HepG2 (cell line): ENCODE measurements around the gene KLB. TPM values are rescaled to one million over a fixed set of nuclear protein-coding genes. Genes with fewer than 3 reads are reported as not detected.

Experiments
- ASH2L ChIP-seq: fragments of 300-600, 200-600 bp; sonication (generic); IDR thresholded peaks from 2 replicates; pipeline ENCODE4 v1.7.0; 2017; ENCODE audit warnings: low read depth, mild to moderate bottlenecking, moderate library complexity, mixed read lengths, low read length; ENCODE audit not compliant: insufficient read length
- ATAD3A ChIP-seq: sonication (generic); formaldehyde crosslinking; IDR thresholded peaks from 2 replicates; pipeline ENCODE4 v1.4.0; 2020; ENCODE audit warnings: missing genetic modification reagents
- BCL6 ChIP-seq: IDR thresholded peaks from 2 replicates; pipeline ENCODE4 v1.6.1; 2016; ENCODE audit warnings: missing genetic modification reagents, missing compliant biosample characterization
- GTF2F1 ChIP-seq: fragments of 150-350 bp; IDR thresholded peaks from 2 replicates; pipeline ENCODE4 v1.6.1; 2014; ENCODE audit warnings: low read length
- HMG20A ChIP-seq: IDR thresholded peaks from 2 replicates; pipeline ENCODE4 v1.6.1; 2016; ENCODE audit warnings: borderline replicate concordance
- HOXD1 ChIP-seq: sonication (generic); formaldehyde crosslinking; IDR thresholded peaks from 2 replicates; pipeline ENCODE4 v1.5.0; 2020; ENCODE audit warnings: missing genetic modification reagents
- JUN ChIP-seq: sonication (generic); formaldehyde crosslinking; IDR thresholded peaks from 2 replicates; pipeline ENCODE4 v1.4.0; 2020; ENCODE audit warnings: mild to moderate bottlenecking, missing genetic modification reagents
- MXD3 ChIP-seq: IDR thresholded peaks from 2 replicates; pipeline ENCODE4 v1.6.1; 2016; ENCODE audit warnings: mild to moderate bottlenecking, missing biosample characterization, missing genetic modification reagents
- REXO4 ChIP-seq: sonication (generic); formaldehyde crosslinking; IDR thresholded peaks from 2 replicates; pipeline ENCODE4 v1.8.0; 2022; ENCODE audit warnings: missing genetic modification reagents, mild to moderate bottlenecking, borderline replicate concordance
- RFX3 ChIP-seq: IDR thresholded peaks from 2 replicates; pipeline ENCODE4 v1.6.1; 2016; ENCODE audit warnings: missing biosample characterization, missing genetic modification reagents
- SMAD1 ChIP-seq: sonication (generic); formaldehyde crosslinking; IDR thresholded peaks from 2 replicates; pipeline ENCODE4 v1.4.0; 2020; ENCODE audit warnings: missing genetic modification reagents, low read depth, mild to moderate bottlenecking, borderline replicate concordance
- SNRNP70 ChIP-seq: fragments of 200-400 bp; formaldehyde crosslinking; IDR thresholded peaks from 2 replicates; pipeline ENCODE4 v1.6.1; 2017; ENCODE audit warnings: mild to moderate bottlenecking, low read depth, low read length, moderate library complexity
- SSRP1 ChIP-seq: IDR thresholded peaks from 2 replicates; pipeline ENCODE4 v1.6.1; 2016; ENCODE audit warnings: control low read depth
- ZC3H13 ChIP-seq: sonication (generic); formaldehyde crosslinking; IDR thresholded peaks from 2 replicates; pipeline ENCODE4 v1.8.1; 2023; ENCODE audit warnings: mild to moderate bottlenecking, missing genetic modification reagents, moderate library complexity
- ZFP41 ChIP-seq: sonication (generic); formaldehyde crosslinking; IDR thresholded peaks from 2 replicates; pipeline ENCODE4 v1.4.0; 2020; ENCODE audit warnings: mild to moderate bottlenecking, missing genetic modification reagents, borderline replicate concordance
- ZGPAT ChIP-seq: IDR thresholded peaks from 2 replicates; pipeline ENCODE4 v1.6.1; 2016; ENCODE audit warnings: mild to moderate bottlenecking
- ZIK1 ChIP-seq: sonication (generic); formaldehyde crosslinking; IDR thresholded peaks from 2 replicates; pipeline ENCODE4 v1.5.0; 2020; ENCODE audit warnings: mild to moderate bottlenecking, low read depth, missing genetic modification reagents, borderline replicate concordance
- ZNF232 ChIP-seq: sonication (generic); formaldehyde crosslinking; IDR thresholded peaks from 2 replicates; pipeline ENCODE4 v1.4.0; 2020; ENCODE audit warnings: missing genetic modification reagents, borderline replicate concordance
- ZNF34 ChIP-seq: sonication (generic); formaldehyde crosslinking; IDR thresholded peaks from 2 replicates; pipeline ENCODE4 v1.4.0; 2020; ENCODE audit warnings: mild to moderate bottlenecking, missing genetic modification reagents, borderline replicate concordance
- ZNF567 ChIP-seq: sonication (generic); formaldehyde crosslinking; IDR thresholded peaks from 2 replicates; pipeline ENCODE4 v1.8.1; 2023; ENCODE audit warnings: mild to moderate bottlenecking, missing genetic modification reagents, borderline replicate concordance
- ZNF788 ChIP-seq: sonication (generic); formaldehyde crosslinking; IDR thresholded peaks from 2 replicates; pipeline ENCODE4 v1.5.0; 2020; ENCODE audit warnings: mild to moderate bottlenecking, missing genetic modification reagents, borderline replicate concordance
- polyA plus RNA-seq, 8 experiments: library from polyadenylated mRNA; depleted of rRNA in 3 of 8; stranded (reverse) in 7 of 8; unstranded in 1 of 8; fragments of >200 nt; fragmentation: Illumina TruSeq in 4 of 8; extraction: Trizol in 4 of 8; gene quantifications; 2 replicates each; pipeline versions ENCODE4 v1.2.1 to v1.2.3, GENCODE V29; 2011 to 2016; ENCODE audit warnings: low read depth in 4 of 8, missing spikeins in 1 of 8, mixed read lengths in 1 of 8; ENCODE audit not compliant: insufficient read depth in 1 of 8
- total RNA-seq, 5 experiments: library from RNA; depleted of rRNA; stranded (reverse); fragments of >200 nt; fragmentation: Illumina TruSeq; extraction: Trizol; gene quantifications; 2 replicates each; pipeline ENCODE4 v1.2.3, GENCODE V29; 2016; ENCODE audit warnings: low read depth in 1 of 5
- TF ChIP-seq, protein P1 (sequence below): IDR thresholded peaks from 2 replicates; pipeline ENCODE4 v1.6.1; 2016
- TF ChIP-seq, protein P2 (sequence below): sonication (generic); formaldehyde crosslinking; IDR thresholded peaks from 2 replicates; pipeline ENCODE4 v1.4.0; 2020; ENCODE audit warnings: mild to moderate bottlenecking, missing genetic modification reagents
- TF ChIP-seq, protein P3 (sequence below): sonication (generic); formaldehyde crosslinking; IDR thresholded peaks from 2 replicates; pipeline ENCODE4 v1.4.0; 2020; ENCODE audit warnings: mild to moderate bottlenecking, missing genetic modification reagents

KLB gene
- total and polyA plus RNA-seq, 2 of the 13 experiments (the other 11 are each of a cell fraction or from before 2014, with no cell fraction given): 25.3 to 82.0 TPM

DNA sequence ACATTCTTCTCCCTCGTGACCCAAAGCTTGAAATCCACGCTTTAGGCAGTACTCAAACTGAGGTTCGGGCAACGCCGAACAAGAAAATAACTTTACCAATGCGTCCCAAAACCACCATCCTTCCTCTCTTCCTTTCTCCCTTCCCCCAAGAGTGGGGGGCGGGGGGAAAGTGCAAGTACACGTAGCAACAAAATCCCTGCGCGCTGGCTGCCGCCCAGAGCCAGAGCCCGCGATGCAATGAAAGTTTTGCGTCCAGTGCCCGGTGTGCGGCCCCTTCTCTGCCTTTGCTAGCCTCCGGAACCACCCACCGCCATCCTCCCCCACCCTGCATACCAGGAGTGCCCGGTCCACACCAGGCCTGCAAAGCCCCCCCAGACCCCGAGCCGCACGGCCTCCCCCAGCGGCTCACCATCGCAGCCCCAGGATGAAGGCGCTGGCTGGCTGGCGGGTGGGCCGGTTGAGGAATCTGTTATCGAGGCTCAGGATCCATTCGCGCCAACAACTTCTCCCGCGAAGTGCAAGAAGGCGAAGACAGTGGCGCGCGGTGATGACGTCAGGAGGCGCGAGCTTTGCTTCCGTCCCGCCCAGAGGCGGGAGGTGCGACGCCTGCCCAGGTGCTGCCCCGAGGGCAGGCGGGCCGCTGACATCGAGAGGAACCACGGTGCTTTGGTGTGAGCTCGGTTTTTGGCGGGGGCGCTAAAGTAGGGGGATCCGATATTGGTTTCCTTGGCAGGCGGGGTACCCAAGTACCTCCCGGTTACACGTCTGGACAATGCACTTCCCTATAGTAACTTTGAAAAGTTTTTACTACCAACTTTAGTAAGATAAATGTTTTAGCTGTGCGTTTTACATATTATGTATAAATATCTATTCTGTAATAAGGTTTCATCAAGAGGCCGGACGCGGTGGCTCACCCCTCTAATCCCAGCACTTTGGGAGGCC, 40.6 kb upstream of the KLB start, which contains the start of gene RFC1 (continued):
- peak; percentile 86 for TF ChIP-seq JUN (CRISPR knock-in tag)
- TF ChIP-seq ZNF788 (CRISPR knock-in tag): peak; percentile 99
- TF ChIP-seq HMG20A (CRISPR knock-in tag): no peak
- peak; percentile 97 for TF ChIP-seq ZC3H13 (CRISPR knock-in tag)
- peak; percentile 93 for TF ChIP-seq SMAD1 (CRISPR knock-in tag)
- TF ChIP-seq REXO4: peak; percentile 99
- TF ChIP-seq ZNF232 (CRISPR knock-in tag): peak; percentile 96
- TF ChIP-seq ASH2L: peak; percentile 95
- peak; percentile 97 for TF ChIP-seq ZGPAT
- TF ChIP-seq SNRNP70: no peak
- no peak for TF ChIP-seq RFX3 (CRISPR knock-in tag)
- TF ChIP-seq, protein P1, sequence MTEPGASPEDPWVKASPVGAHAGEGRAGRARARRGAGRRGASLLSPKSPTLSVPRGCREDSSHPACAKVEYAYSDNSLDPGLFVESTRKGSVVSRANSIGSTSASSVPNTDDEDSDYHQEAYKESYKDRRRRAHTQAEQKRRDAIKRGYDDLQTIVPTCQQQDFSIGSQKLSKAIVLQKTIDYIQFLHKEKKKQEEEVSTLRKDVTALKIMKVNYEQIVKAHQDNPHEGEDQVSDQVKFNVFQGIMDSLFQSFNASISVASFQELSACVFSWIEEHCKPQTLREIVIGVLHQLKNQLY (CRISPR knock-in tag): peak; percentile 69; the same call in 1 of the 2 replicates
- TF ChIP-seq BCL6 (CRISPR knock-in tag): peak; percentile 62
- TF ChIP-seq ZFP41: peak; percentile 98; the same call in 1 of the 2 replicates
- peak; percentile 99 for TF ChIP-seq MXD3 (CRISPR knock-in tag)
- TF ChIP-seq HOXD1 (CRISPR knock-in tag): no peak; the same call in 1 of the 2 replicates
- no peak for TF ChIP-seq GTF2F1
- TF ChIP-seq, protein P2, sequence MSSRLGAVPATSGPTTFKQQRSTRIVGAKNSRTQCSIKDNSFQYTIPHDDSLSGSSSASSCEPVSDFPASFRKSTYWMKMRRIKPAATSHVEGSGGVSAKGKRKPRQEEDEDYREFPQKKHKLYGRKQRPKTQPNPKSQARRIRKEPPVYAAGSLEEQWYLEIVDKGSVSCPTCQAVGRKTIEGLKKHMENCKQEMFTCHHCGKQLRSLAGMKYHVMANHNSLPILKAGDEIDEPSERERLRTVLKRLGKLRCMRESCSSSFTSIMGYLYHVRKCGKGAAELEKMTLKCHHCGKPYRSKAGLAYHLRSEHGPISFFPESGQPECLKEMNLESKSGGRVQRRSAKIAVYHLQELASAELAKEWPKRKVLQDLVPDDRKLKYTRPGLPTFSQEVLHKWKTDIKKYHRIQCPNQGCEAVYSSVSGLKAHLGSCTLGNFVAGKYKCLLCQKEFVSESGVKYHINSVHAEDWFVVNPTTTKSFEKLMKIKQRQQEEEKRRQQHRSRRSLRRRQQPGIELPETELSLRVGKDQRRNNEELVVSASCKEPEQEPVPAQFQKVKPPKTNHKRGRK: 0 out of 2 replicates have a peak, but pooled peaks have one; percentile 47
- peak; percentile 98 for TF ChIP-seq ZIK1 (CRISPR knock-in tag)
- TF ChIP-seq ZNF567 (CRISPR knock-in tag): no peak
- TF ChIP-seq ZNF34: peak; percentile 81; the same call in 1 of the 2 replicates
- TF ChIP-seq SSRP1 (CRISPR knock-in tag): no peak
- TF ChIP-seq ATAD3A (CRISPR knock-in tag): no peak; the same call in 1 of the 2 replicates
- TF ChIP-seq, protein P3, sequence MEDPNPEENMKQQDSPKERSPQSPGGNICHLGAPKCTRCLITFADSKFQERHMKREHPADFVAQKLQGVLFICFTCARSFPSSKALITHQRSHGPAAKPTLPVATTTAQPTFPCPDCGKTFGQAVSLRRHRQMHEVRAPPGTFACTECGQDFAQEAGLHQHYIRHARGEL (CRISPR knock-in tag): no peak
